Measurements from ENCODE around the gene AP1G1.
"Not testable (repeated sequence)": the region's sequence is repeated elsewhere in the genome, so short reads cannot be mapped to it uniquely, and the experiment has no call there.

AP1G1 gene

GRCh38 chr16:71807905-71808592 is 585 bp downstream of the AP1G1 start:
- no peak for TF ChIP-seq CTCF (IDR thresholded peaks at IDR 0.05; ENCODE audit: insufficient read depth, low read depth, low read length, missing control alignments)
- no peak for DNase-seq (ENCODE audit: low read depth)
- peak overlapping the region; percentile 98 for H3K4me3 ChIP-seq (ENCODE audit: low read depth, low read length)

- DNase-seq (ENCODE audit: low read depth): no peak
- no peak for TF ChIP-seq CTCF (IDR thresholded peaks at IDR 0.05; ENCODE audit: insufficient read depth, low read depth, low read length, missing control alignments)
- no peak overlapping the region for H3K4me3 ChIP-seq (ENCODE audit: low read depth, low read length)
These were observed 5.3 kb downstream of the AP1G1 start for GRCh38 chr16:71803305-71803690.

GRCh38 chr16:71796501-71797097 is 12.0 kb downstream of the AP1G1 start:
- no peak for DNase-seq (ENCODE audit: low read depth)
- no peak for TF ChIP-seq CTCF (IDR thresholded peaks at IDR 0.05; ENCODE audit: insufficient read depth, low read depth, low read length, missing control alignments)
- H3K4me3 ChIP-seq (ENCODE audit: low read depth, low read length): no peak overlapping the region

- TF ChIP-seq CTCF (IDR thresholded peaks at IDR 0.05; ENCODE audit: insufficient read depth, low read depth, low read length, missing control alignments): no peak
- no peak overlapping the region for H3K4me3 ChIP-seq (ENCODE audit: low read depth, low read length)
These were observed 13.7 kb downstream of the AP1G1 start for GRCh38 chr16:71794943-71795342.

GRCh38 chr16:71794018-71794417 is 14.6 kb downstream of the AP1G1 start:
- DNase-seq (ENCODE audit: low read depth): no peak
- no peak overlapping the region for H3K4me3 ChIP-seq (ENCODE audit: low read depth, low read length)
- TF ChIP-seq CTCF (IDR thresholded peaks at IDR 0.05; ENCODE audit: insufficient read depth, low read depth, low read length, missing control alignments): no peak

More at GRCh38 chr16:71794943-71795342, 13.7 kb downstream of the AP1G1 start:
- DNase-seq (ENCODE audit: low read depth): no peak

GRCh38 chr16:71792176-71792575 is 16.5 kb downstream of the AP1G1 start:
- no peak overlapping the region for H3K4me3 ChIP-seq (ENCODE audit: low read depth, low read length)
- no peak for DNase-seq (ENCODE audit: low read depth)
- TF ChIP-seq CTCF (IDR thresholded peaks at IDR 0.05; ENCODE audit: insufficient read depth, low read depth, low read length, missing control alignments): no peak

- not testable (repeated sequence) for DNase-seq (ENCODE audit: low read depth); H3K4me3 ChIP-seq (ENCODE audit: low read depth, low read length)
These were observed 18.3 kb downstream of the AP1G1 start for GRCh38 chr16:71790329-71790728.

All from GM12865 (cell line).